Measurements from ENCODE around the gene DPP10. TPM values are rescaled to one million over a fixed set of nuclear protein-coding genes. Genes with fewer than 3 reads are reported as not detected.

Gene DPP10
- total RNA-seq, 1 donor from 2014 or later: 1.1 TPM

- no peak overlapping the region for H3K27ac Mint-ChIP-seq (ENCODE audit: unreplicated experiment)
- Histone ChIP-seq H3K27me3 (ENCODE audit: insufficient read depth, low read length) (no peaks in the 10 kb centered on the region), H3K9ac (ENCODE audit: low read length) (no peak overlapping the region), H3K4me3 (ENCODE audit: insufficient read depth, low read depth, low read length) (no peak overlapping the region), H3K4me1 (ENCODE audit: insufficient read depth, low read length) (no peaks in the 10 kb centered on the region), H2AFZ (ENCODE audit: low read depth, low read length) (no peak overlapping the region), H3K4me2 (ENCODE audit: low read length) (no peak overlapping the region), H3K9me3 (ENCODE audit: insufficient read depth, low read depth, low read length) (no peaks in the 10 kb centered on the region), H3K36me3 (ENCODE audit: insufficient read depth, low read length) (no peaks in the 10 kb centered on the region), H3K27ac (ENCODE audit: low read depth, low read length) (no peak overlapping the region), H4K20me1 (ENCODE audit: insufficient read depth, low read length) (no peaks in the 10 kb centered on the region), H3K79me2 (ENCODE audit: insufficient read depth, low read length) (no peaks in the 10 kb centered on the region)
- H3K4me3 Mint-ChIP-seq (ENCODE audit: unreplicated experiment): no peak overlapping the region
- H3K9me3 Mint-ChIP-seq (ENCODE audit: unreplicated experiment): no peaks in the 10 kb centered on the region
- no peak for DNase-seq (ENCODE audit: low read depth)
- no peaks in the 10 kb centered on the region for H3K27me3 Mint-ChIP-seq (ENCODE audit: low read depth, unreplicated experiment)
- no peaks in the 10 kb centered on the region for H3K36me3 Mint-ChIP-seq (ENCODE audit: low read depth, unreplicated experiment)
- no peak for FAIRE-seq
- TF ChIP-seq EZH2 (IDR thresholded peaks at IDR 0.05; ENCODE audit: insufficient read depth, low read length) (no peak), CTCF (IDR thresholded peaks at IDR 0.05; ENCODE audit: insufficient read depth, low read depth, low read length) (no peak)
- H3K4me1 Mint-ChIP-seq (ENCODE audit: low read depth, unreplicated experiment): no peaks in the 10 kb centered on the region
Measured at GRCh38 chr2:114468343-114468742, 25.9 kb downstream of the DPP10 start.

GRCh38 chr2:114472246-114472645 is 29.8 kb downstream of the DPP10 start:
- Histone ChIP-seq H3K9ac (ENCODE audit: low read length) (no peak overlapping the region), H3K36me3 (ENCODE audit: insufficient read depth, low read length) (no peaks in the 10 kb centered on the region), H4K20me1 (ENCODE audit: insufficient read depth, low read length) (no peaks in the 10 kb centered on the region), H3K4me1 (ENCODE audit: insufficient read depth, low read length) (no peaks in the 10 kb centered on the region), H2AFZ (ENCODE audit: low read depth, low read length) (no peak overlapping the region), H3K27me3 (ENCODE audit: insufficient read depth, low read length) (no peaks in the 10 kb centered on the region), H3K79me2 (ENCODE audit: insufficient read depth, low read length) (no peaks in the 10 kb centered on the region), H3K27ac (ENCODE audit: low read depth, low read length) (no peak overlapping the region), H3K9me3 (ENCODE audit: insufficient read depth, low read depth, low read length) (no peaks in the 10 kb centered on the region), H3K4me2 (ENCODE audit: low read length) (no peak overlapping the region), H3K4me3 (ENCODE audit: insufficient read depth, low read depth, low read length) (no peak overlapping the region)
- DNase-seq (ENCODE audit: low read depth): no peak
- no peak for TF ChIP-seq EZH2 (IDR thresholded peaks at IDR 0.05; ENCODE audit: insufficient read depth, low read length)
- no peak for TF ChIP-seq CTCF (IDR thresholded peaks at IDR 0.05; ENCODE audit: insufficient read depth, low read depth, low read length)
- Mint-ChIP-seq H3K27ac (ENCODE audit: unreplicated experiment) (no peak overlapping the region), H3K4me3 (ENCODE audit: unreplicated experiment) (no peak overlapping the region), H3K36me3 (ENCODE audit: low read depth, unreplicated experiment) (no peaks in the 10 kb centered on the region), H3K9me3 (ENCODE audit: unreplicated experiment) (no peaks in the 10 kb centered on the region), H3K27me3 (ENCODE audit: low read depth, unreplicated experiment) (no peaks in the 10 kb centered on the region), H3K4me1 (ENCODE audit: low read depth, unreplicated experiment) (no peaks in the 10 kb centered on the region)
- no peak for FAIRE-seq

- H2AFZ ChIP-seq (ENCODE audit: low read depth, low read length): no peak overlapping the region
- Mint-ChIP-seq H3K27ac (ENCODE audit: unreplicated experiment) (no peak overlapping the region), H3K4me3 (ENCODE audit: unreplicated experiment) (no peak overlapping the region), H3K36me3 (ENCODE audit: low read depth, unreplicated experiment) (no peaks in the 10 kb centered on the region), H3K9me3 (ENCODE audit: unreplicated experiment) (no peaks in the 10 kb centered on the region), H3K4me1 (ENCODE audit: low read depth, unreplicated experiment) (no peaks in the 10 kb centered on the region), H3K27me3 (ENCODE audit: low read depth, unreplicated experiment) (no peaks in the 10 kb centered on the region)
- H3K27me3 ChIP-seq (ENCODE audit: insufficient read depth, low read length): no peaks in the 10 kb centered on the region
- no peak overlapping the region for H3K9ac ChIP-seq (ENCODE audit: low read length)
- no peak for FAIRE-seq
- DNase-seq (ENCODE audit: low read depth): no peak
- H3K9me3 ChIP-seq (ENCODE audit: insufficient read depth, low read depth, low read length): no peaks in the 10 kb centered on the region
- H3K36me3 ChIP-seq (ENCODE audit: insufficient read depth, low read length): no peaks in the 10 kb centered on the region
- no peaks in the 10 kb centered on the region for H3K79me2 ChIP-seq (ENCODE audit: insufficient read depth, low read length)
- H3K4me2 ChIP-seq (ENCODE audit: low read length): no peak overlapping the region
- no peak overlapping the region for H3K4me3 ChIP-seq (ENCODE audit: insufficient read depth, low read depth, low read length)
- no peaks in the 10 kb centered on the region for H3K4me1 ChIP-seq (ENCODE audit: insufficient read depth, low read length)
- TF ChIP-seq EZH2 (IDR thresholded peaks at IDR 0.05; ENCODE audit: insufficient read depth, low read length): no peak
- TF ChIP-seq CTCF (IDR thresholded peaks at IDR 0.05; ENCODE audit: insufficient read depth, low read depth, low read length): no peak
- H4K20me1 ChIP-seq (ENCODE audit: insufficient read depth, low read length): no peaks in the 10 kb centered on the region
- H3K27ac ChIP-seq (ENCODE audit: low read depth, low read length): no peak overlapping the region
Measured at GRCh38 chr2:114472726-114473125, 30.3 kb downstream of the DPP10 start.
